DND-41 (cell line): ENCODE data around the gene IL1RAPL2.

Experiments
- CTCF ChIP-seq: IDR thresholded peaks from 2 replicates; pipeline ENCODE4 v1.5.1; 2012; ENCODE audit warnings: borderline replicate concordance, low read length, moderate library complexity, mild to moderate bottlenecking; ENCODE audit not compliant: poor library complexity, severe bottlenecking; ENCODE audit errors: extremely low read depth
- EZH2 ChIP-seq: IDR thresholded peaks from 3 replicates; pipeline ENCODE4 v1.6.1; 2012; ENCODE audit warnings: borderline replicate concordance, low read depth, mild to moderate bottlenecking, moderate library complexity, low read length, inconsistent platforms; ENCODE audit not compliant: severe bottlenecking

- TF ChIP-seq CTCF (no peak), EZH2 (no peak)
These were observed 555.2 kb downstream of the IL1RAPL2 start for GRCh38 chrX:105121186-105121585.
